Thyroid gland (tissue), 4 donors: ENCODE results near the gene HCFC1.

Source experiments
- CTCF ChIP-seq, 6 experiments: fragments of 200-600 bp in 3 of 6; fragments of 450-650 bp in 3 of 6; sonication (generic) in 3 of 6; IDR thresholded peaks; one replicate each; pipeline ENCODE4 v1.5.1; 2016 to 2019; ENCODE audit warnings: antibody characterized with exemption in 6 of 6, mild to moderate bottlenecking in 2 of 6, inconsistent platforms in 1 of 6, moderate library complexity in 1 of 6
- POLR2A ChIP-seq, 2 donors: fragments of 450-650 bp; IDR thresholded peaks; one replicate each; pipeline ENCODE4 v1.6.1; 2017; ENCODE audit warnings: antibody characterized with exemption in 2 of 2, mild to moderate bottlenecking in 2 of 2, moderate library complexity in 1 of 2

GRCh38 chrX:153909980-153910360 is 61.6 kb downstream of the HCFC1 start:
- TF ChIP-seq CTCF (IDR thresholded peaks at IDR 0.05): no peak
- TF ChIP-seq POLR2A (IDR thresholded peaks at IDR 0.05): no peak
